SK-N-SH treated with all-trans-retinoic acid at 6 μM for 48 hours (cell line): ENCODE results near the gene TNIK.

Source experiments
- ATAC-seq: fragments of 200-7000 bp; cut with Tn5 transposase; 3 replicates; pipeline ENCODE4 v1.9.1; 2020; ENCODE audit warnings: mild to moderate bottlenecking, moderate library complexity
- ARNTL ChIP-seq: fragments of 450-650 bp; formaldehyde crosslinking; IDR thresholded peaks from 2 replicates; pipeline ENCODE4 v1.5.0; 2020; ENCODE audit warnings: low read depth, mild to moderate bottlenecking, moderate library complexity, borderline replicate concordance
- BACH2 ChIP-seq: fragments of 250-450 bp; sonication (Bioruptor Pico); IDR thresholded peaks from 2 replicates; pipeline ENCODE4 v1.9.0; 2021; ENCODE audit warnings: mild to moderate bottlenecking, borderline replicate concordance
- CSDC2 ChIP-seq: fragments of 250-450 bp; sonication (Bioruptor Pico); IDR thresholded peaks from 2 replicates; pipeline ENCODE4 v1.5.0; 2020; ENCODE audit warnings: mild to moderate bottlenecking, moderate library complexity
- ESRRG ChIP-seq: fragments of 250-450 bp; sonication (Bioruptor Pico); IDR thresholded peaks from 2 replicates; pipeline ENCODE4 v1.6.1; 2021; ENCODE audit warnings: mild to moderate bottlenecking
- GLIS3 ChIP-seq: fragments of 250-450 bp; sonication (Bioruptor Pico); IDR thresholded peaks from 2 replicates; pipeline ENCODE4 v1.5.0; 2020; ENCODE audit warnings: mild to moderate bottlenecking, moderate library complexity
- ISL1 ChIP-seq: fragments of 250-450 bp; sonication (Bioruptor Pico); IDR thresholded peaks from 2 replicates; pipeline ENCODE4 v2.1.2; 2022; ENCODE audit warnings: mild to moderate bottlenecking, moderate library complexity
- OSR1 ChIP-seq: fragments of 250-450 bp; sonication (Bioruptor Pico); IDR thresholded peaks from 2 replicates; pipeline ENCODE4 v1.8.0; 2022; ENCODE audit warnings: moderate library complexity, mild to moderate bottlenecking, inconsistent platforms
- PPARA ChIP-seq: fragments of 250-450 bp; sonication (Bioruptor Pico); IDR thresholded peaks from 2 replicates; pipeline ENCODE4 v1.5.0; 2020; ENCODE audit warnings: mild to moderate bottlenecking, borderline replicate concordance
- SNAI2 ChIP-seq: fragments of 250-450 bp; sonication (Bioruptor Pico); IDR thresholded peaks from 2 replicates; pipeline ENCODE4 v1.5.0; 2020; ENCODE audit warnings: mild to moderate bottlenecking, moderate library complexity
- TCF4 ChIP-seq: fragments of 250-450 bp; sonication (Bioruptor Pico); IDR thresholded peaks from 2 replicates; pipeline ENCODE4 v1.8.0; 2021; ENCODE audit warnings: mild to moderate bottlenecking, moderate library complexity, borderline replicate concordance
- TOX ChIP-seq: fragments of 250-450 bp; sonication (Bioruptor Pico); IDR thresholded peaks from 2 replicates; pipeline ENCODE4 v1.8.0; 2021; ENCODE audit warnings: mild to moderate bottlenecking, moderate library complexity, borderline replicate concordance
- ZC3H10 ChIP-seq: fragments of 250-450 bp; sonication (Bioruptor Pico); IDR thresholded peaks from 2 replicates; pipeline ENCODE4 v1.5.1; 2021; ENCODE audit warnings: mild to moderate bottlenecking, moderate library complexity
- ZFP3 ChIP-seq: fragments of 250-450 bp; sonication (Bioruptor Pico); IDR thresholded peaks from 2 replicates; pipeline ENCODE4 v1.5.0; 2020; ENCODE audit warnings: mild to moderate bottlenecking, moderate library complexity
- ZFP30 ChIP-seq: fragments of 450-650 bp; formaldehyde crosslinking; IDR thresholded peaks from 2 replicates; pipeline ENCODE4 v1.5.0; 2022; ENCODE audit warnings: mild to moderate bottlenecking, moderate library complexity
- ZNF565 ChIP-seq: fragments of 450-650 bp; formaldehyde crosslinking; conservative IDR thresholded peaks from 2 replicates; pipeline ENCODE4 v1.5.0; 2020; ENCODE audit warnings: low read depth, mild to moderate bottlenecking, moderate library complexity
- ZNF70 ChIP-seq: fragments of 450-650 bp; formaldehyde crosslinking; IDR thresholded peaks from 2 replicates; pipeline ENCODE4 v1.5.0; 2020; ENCODE audit warnings: mild to moderate bottlenecking, moderate library complexity
- ZNF8 ChIP-seq: fragments of 450-650 bp; formaldehyde crosslinking; IDR thresholded peaks from 2 replicates; pipeline ENCODE4 v1.5.0; 2020; ENCODE audit warnings: mild to moderate bottlenecking, moderate library complexity
- TF ChIP-seq, protein P1 (sequence below): fragments of 250-450 bp; sonication (Bioruptor Pico); IDR thresholded peaks from 2 replicates; pipeline ENCODE4 v1.8.0; 2021; ENCODE audit warnings: low read depth, mild to moderate bottlenecking, moderate library complexity, borderline replicate concordance
- TF ChIP-seq, protein P2 (sequence below): fragments of 250-450 bp; sonication (Bioruptor Pico); IDR thresholded peaks from 2 replicates; pipeline ENCODE4 v1.5.1; 2020; ENCODE audit warnings: low read depth, mild to moderate bottlenecking, moderate library complexity
- TF ChIP-seq, protein P3 (sequence below): fragments of 250-450 bp; sonication (Bioruptor Pico); IDR thresholded peaks from 2 replicates; pipeline ENCODE4 v1.8.0; 2020; ENCODE audit warnings: mild to moderate bottlenecking, moderate library complexity, borderline replicate concordance
- TF ChIP-seq, protein P4 (sequence below): fragments of 250-450 bp; sonication (Bioruptor Pico); IDR thresholded peaks from 2 replicates; pipeline ENCODE4 v1.5.1; 2021; ENCODE audit warnings: mild to moderate bottlenecking, moderate library complexity
- TF ChIP-seq, protein P5 (sequence below): fragments of 250-450 bp; sonication (Bioruptor Pico); IDR thresholded peaks from 2 replicates; pipeline ENCODE4 v1.5.0; 2020; ENCODE audit warnings: mild to moderate bottlenecking, moderate library complexity

The TNIK gene

DNA sequence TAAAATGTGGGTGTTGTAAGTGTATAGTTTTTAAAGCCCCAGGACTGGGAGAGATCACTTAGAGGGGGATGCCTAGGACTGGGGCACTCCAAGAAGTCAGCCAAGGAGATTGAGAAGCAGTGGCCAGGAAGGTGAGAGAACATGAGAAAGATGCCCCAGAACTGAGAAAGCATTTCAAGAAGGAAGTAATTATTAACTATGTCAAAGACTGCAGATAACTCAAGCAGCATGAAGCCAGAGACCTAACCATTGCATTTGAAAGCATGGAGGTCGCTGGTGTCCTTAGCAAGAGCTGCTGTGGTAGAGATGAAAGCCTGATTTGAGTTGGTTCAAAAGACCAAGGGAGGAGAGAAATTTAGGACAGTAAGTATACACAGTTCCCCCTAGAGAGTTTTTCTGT, 403.1 kb downstream of the TNIK start:
- TF ChIP-seq, protein P1, sequence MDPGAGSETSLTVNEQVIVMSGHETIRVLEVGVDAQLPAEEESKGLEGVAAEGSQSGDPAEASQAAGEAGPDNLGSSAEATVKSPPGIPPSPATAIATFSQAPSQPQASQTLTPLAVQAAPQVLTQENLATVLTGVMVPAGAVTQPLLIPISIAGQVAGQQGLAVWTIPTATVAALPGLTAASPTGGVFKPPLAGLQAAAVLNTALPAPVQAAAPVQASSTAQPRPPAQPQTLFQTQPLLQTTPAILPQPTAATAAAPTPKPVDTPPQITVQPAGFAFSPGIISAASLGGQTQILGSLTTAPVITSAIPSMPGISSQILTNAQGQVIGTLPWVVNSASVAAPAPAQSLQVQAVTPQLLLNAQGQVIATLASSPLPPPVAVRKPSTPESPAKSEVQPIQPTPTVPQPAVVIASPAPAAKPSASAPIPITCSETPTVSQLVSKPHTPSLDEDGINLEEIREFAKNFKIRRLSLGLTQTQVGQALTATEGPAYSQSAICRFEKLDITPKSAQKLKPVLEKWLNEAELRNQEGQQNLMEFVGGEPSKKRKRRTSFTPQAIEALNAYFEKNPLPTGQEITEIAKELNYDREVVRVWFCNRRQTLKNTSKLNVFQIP = no peak
- TF ChIP-seq, protein P2, sequence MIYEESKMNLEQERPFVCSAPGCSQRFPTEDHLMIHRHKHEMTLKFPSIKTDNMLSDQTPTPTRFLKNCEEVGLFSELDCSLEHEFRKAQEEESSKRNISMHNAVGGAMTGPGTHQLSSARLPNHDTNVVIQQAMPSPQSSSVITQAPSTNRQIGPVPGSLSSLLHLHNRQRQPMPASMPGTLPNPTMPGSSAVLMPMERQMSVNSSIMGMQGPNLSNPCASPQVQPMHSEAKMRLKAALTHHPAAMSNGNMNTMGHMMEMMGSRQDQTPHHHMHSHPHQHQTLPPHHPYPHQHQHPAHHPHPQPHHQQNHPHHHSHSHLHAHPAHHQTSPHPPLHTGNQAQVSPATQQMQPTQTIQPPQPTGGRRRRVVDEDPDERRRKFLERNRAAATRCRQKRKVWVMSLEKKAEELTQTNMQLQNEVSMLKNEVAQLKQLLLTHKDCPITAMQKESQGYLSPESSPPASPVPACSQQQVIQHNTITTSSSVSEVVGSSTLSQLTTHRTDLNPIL = no peak
- TF ChIP-seq CSDC2 (CRISPR knock-in tag) (no peak), ARNTL (CRISPR knock-in tag) (no peak), TCF4 (no peak), SNAI2 (CRISPR knock-in tag) (no peak), GLIS3 (CRISPR knock-in tag) (no peak), OSR1 (CRISPR knock-in tag) (no peak), PPARA (CRISPR knock-in tag) (no peak)
- TF ChIP-seq, protein P3, sequence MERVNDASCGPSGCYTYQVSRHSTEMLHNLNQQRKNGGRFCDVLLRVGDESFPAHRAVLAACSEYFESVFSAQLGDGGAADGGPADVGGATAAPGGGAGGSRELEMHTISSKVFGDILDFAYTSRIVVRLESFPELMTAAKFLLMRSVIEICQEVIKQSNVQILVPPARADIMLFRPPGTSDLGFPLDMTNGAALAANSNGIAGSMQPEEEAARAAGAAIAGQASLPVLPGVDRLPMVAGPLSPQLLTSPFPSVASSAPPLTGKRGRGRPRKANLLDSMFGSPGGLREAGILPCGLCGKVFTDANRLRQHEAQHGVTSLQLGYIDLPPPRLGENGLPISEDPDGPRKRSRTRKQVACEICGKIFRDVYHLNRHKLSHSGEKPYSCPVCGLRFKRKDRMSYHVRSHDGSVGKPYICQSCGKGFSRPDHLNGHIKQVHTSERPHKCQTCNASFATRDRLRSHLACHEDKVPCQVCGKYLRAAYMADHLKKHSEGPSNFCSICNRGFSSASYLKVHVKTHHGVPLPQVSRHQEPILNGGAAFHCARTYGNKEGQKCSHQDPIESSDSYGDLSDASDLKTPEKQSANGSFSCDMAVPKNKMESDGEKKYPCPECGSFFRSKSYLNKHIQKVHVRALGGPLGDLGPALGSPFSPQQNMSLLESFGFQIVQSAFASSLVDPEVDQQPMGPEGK (CRISPR knock-in tag) = no peak
- ATAC-seq = no peak

DNA sequence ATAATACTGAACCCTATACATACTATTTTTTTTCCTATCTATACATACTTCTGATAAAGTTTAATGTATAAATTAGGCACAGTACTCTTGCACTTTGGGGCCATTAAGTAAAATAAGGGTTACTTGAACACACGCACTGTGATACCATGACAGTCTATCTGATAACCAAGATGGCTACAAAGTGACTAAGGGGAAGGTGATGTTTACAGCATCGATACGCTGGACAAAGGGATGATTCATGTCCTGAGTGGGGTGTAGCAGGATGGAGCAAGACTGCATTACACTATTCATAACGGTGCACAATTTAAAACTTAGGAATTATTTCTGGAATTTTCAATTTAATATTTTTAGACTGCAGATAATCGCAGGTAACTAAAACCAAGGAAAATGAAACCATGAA, 403.7 kb downstream of the TNIK start:
- TF ChIP-seq ZFP30 (CRISPR knock-in tag) = no peak
- TF ChIP-seq ZNF70 = no peak
- TF ChIP-seq, protein P4, sequence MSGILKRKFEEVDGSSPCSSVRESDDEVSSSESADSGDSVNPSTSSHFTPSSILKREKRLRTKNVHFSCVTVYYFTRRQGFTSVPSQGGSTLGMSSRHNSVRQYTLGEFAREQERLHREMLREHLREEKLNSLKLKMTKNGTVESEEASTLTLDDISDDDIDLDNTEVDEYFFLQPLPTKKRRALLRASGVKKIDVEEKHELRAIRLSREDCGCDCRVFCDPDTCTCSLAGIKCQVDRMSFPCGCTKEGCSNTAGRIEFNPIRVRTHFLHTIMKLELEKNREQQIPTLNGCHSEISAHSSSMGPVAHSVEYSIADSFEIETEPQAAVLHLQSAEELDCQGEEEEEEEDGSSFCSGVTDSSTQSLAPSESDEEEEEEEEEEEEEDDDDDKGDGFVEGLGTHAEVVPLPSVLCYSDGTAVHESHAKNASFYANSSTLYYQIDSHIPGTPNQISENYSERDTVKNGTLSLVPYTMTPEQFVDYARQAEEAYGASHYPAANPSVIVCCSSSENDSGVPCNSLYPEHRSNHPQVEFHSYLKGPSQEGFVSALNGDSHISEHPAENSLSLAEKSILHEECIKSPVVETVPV (CRISPR knock-in tag) = no peak
- no peak for TF ChIP-seq PPARA (CRISPR knock-in tag)
- TF ChIP-seq ARNTL (CRISPR knock-in tag) = no peak
- TF ChIP-seq SNAI2 (CRISPR knock-in tag) = no peak
- no peak for TF ChIP-seq ZC3H10 (CRISPR knock-in tag)
- no peak for TF ChIP-seq TOX (CRISPR knock-in tag)
- no peak for TF ChIP-seq OSR1 (CRISPR knock-in tag)
- TF ChIP-seq, protein P2 = no peak
- TF ChIP-seq, protein P1 = no peak
- TF ChIP-seq TCF4 = no peak
- no peak for TF ChIP-seq ZNF565 (CRISPR knock-in tag)
- no peak for TF ChIP-seq ZNF8
- TF ChIP-seq BACH2 (CRISPR knock-in tag) = no peak
- no peak for TF ChIP-seq ESRRG
- no peak for TF ChIP-seq ISL1 (CRISPR knock-in tag)
- TF ChIP-seq ZFP3 = no peak
- ATAC-seq = peak; percentile 49

DNA sequence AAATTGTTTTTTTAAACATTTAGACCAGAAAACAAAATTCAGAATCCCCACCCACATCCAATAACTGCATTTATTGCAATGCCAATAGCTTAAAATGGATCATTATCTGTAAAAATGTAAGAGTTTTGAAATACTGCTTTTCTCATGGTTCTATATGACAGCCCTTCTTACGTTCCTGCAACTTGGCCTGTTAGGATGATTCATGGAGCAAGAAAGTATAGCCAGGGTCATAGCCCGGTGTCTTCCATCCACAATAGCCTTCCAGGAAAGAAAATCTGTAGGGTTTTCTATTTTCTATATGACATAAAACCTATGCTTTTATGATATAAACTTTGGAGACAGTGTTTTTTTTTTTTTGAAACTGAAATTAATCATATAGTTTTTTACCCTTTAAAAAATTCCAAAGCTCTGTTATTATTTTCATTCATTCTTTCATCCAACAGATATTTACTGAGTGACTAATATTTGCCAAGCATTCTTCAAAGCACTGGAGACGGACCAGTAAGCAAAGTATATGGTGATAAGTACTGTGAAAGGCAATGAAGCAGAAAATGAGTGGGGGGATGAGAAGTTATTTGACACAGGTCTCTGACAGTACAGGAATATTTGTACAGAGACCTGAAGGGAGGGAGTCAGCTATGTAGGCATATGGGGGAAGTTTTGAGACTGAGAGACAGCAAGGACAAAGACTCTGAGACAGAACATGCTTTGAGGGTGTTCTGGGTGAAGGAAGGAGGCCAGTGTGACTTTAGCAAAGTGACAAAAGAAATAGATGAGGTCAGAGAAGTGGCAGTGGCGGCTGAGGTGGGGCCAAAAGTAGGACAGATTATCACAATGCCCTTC, 404.6 kb downstream of the TNIK start:
- peak; percentile 57 for ATAC-seq
- TF ChIP-seq, protein P5, sequence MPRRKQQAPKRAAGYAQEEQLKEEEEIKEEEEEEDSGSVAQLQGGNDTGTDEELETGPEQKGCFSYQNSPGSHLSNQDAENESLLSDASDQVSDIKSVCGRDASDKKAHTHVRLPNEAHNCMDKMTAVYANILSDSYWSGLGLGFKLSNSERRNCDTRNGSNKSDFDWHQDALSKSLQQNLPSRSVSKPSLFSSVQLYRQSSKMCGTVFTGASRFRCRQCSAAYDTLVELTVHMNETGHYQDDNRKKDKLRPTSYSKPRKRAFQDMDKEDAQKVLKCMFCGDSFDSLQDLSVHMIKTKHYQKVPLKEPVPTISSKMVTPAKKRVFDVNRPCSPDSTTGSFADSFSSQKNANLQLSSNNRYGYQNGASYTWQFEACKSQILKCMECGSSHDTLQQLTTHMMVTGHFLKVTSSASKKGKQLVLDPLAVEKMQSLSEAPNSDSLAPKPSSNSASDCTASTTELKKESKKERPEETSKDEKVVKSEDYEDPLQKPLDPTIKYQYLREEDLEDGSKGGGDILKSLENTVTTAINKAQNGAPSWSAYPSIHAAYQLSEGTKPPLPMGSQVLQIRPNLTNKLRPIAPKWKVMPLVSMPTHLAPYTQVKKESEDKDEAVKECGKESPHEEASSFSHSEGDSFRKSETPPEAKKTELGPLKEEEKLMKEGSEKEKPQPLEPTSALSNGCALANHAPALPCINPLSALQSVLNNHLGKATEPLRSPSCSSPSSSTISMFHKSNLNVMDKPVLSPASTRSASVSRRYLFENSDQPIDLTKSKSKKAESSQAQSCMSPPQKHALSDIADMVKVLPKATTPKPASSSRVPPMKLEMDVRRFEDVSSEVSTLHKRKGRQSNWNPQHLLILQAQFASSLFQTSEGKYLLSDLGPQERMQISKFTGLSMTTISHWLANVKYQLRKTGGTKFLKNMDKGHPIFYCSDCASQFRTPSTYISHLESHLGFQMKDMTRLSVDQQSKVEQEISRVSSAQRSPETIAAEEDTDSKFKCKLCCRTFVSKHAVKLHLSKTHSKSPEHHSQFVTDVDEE = no peak
- 0 out of 2 replicates have a peak, but pooled peaks have one; percentile 5 for TF ChIP-seq ISL1 (CRISPR knock-in tag)
- TF ChIP-seq, protein P4 (CRISPR knock-in tag) = no peak
- no peak for TF ChIP-seq ZFP30 (CRISPR knock-in tag)
- no peak for TF ChIP-seq ZFP3
- no peak for TF ChIP-seq GLIS3 (CRISPR knock-in tag)
- no peak for TF ChIP-seq ZNF8
